GM19468 (cell line): ENCODE results near the gene ARHGAP26.

Source experiments
- ATAC-seq: cut with Tn5 transposase; IDR thresholded peaks from one replicate; pipeline ENCODE4 v1.9.1; 2021; ENCODE audit warnings: mild to moderate bottlenecking, moderate library complexity, moderate number of reproducible peaks; ENCODE audit not compliant: unreplicated experiment; ENCODE audit errors: extremely low read depth

The ARHGAP26 gene

GRCh38 chr5:142826093-142826492 is 55.9 kb downstream of the ARHGAP26 start:
- ATAC-seq = no peak

DNA sequence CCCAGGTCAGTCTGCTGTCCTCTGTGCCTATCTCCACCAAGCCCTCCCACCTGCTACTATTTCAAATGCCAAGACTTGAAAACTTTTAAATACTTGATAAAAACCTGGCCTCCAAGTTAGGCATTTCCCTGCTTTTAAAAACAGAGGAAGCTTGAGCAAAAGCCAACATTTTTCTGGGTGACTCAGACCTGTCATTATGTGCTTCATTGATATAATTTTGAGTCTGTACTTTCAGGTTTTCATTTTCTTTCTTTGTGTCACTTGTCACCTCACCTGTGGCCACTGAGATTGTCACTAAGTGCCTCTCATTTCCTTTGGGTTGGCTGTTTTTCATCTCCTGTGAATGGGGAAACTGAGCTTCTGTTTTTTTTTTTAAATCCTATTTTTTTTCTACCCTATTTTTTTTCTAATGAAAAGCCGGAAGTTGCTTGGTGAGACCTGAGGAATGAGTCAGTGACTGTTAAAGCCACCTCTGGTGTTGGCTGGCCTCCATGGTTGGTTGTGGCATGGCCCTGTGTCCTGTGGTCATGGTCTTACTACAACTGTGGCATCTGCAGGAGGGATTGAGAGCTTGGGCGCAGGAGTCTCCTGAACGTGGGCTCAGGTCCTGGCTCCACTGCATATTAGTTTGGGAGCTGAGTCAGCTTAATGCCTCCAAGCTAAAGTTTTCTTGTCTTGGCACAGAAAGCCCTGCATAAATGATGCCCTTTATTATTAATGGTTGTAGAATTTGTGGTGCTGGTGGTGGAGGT is 56.7 kb downstream of the ARHGAP26 start:
- no peak for ATAC-seq

- no peak for ATAC-seq
These were observed 57.9 kb downstream of the ARHGAP26 start for GRCh38 chr5:142827934-142828576.

DNA sequence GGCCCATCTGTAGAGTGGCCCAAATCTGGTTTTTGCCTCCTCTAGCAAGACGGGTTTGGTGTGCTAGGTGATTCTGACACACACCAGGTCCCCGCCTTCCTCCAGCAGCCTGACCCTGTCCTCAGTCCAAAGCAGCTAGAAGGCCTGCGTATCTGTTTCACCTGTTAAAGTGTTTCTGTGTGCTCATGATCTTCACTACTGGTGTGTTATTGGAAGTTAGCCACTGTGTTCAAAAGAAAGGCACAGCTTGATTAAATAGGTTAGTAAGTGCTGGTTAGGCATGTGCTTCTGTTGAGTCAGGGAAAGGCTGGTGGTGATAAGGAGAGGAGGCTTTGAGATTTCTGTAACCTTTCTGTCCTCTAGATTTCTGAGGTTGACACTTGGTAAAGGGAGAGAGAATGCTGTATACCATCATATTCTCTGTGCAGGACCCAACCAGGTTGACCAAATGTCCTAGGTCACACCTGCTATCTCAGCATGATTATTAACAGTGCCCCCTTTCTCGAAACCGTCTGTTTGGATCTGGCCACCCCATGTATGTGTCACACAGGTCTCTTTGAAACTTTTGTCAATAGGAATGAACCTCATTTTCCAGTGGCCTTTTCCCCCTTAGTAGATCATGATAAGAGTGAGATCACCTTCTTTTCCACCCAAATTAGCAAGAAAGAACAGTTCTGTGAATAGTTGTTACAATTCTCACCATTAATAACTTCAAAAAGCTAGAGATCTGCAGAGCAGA is 58.8 kb downstream of the ARHGAP26 start:
- ATAC-seq = no peak

DNA sequence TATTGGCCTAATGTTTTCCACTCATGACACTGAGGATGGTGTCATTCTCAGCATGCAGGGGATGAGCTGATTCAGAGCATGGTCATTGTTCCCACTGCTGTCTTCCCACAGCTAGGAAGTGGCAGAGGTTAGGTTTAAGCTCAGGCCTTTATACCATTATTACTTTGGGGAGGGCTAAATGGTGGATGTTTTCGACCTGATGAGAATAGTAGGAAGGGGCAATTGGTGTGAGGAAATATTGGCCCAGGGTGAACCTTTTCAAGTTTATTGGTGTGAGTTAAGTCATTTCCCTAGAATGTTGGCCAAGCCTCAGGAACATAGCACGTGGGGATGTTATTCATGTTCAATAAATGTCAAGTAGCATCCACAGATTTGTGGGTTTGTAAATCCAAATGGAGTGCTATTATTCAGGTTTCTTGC is 59.6 kb downstream of the ARHGAP26 start:
- no peak for ATAC-seq

- ATAC-seq = no peak
These were observed 60.2 kb downstream of the ARHGAP26 start for GRCh38 chr5:142830241-142831008.

DNA sequence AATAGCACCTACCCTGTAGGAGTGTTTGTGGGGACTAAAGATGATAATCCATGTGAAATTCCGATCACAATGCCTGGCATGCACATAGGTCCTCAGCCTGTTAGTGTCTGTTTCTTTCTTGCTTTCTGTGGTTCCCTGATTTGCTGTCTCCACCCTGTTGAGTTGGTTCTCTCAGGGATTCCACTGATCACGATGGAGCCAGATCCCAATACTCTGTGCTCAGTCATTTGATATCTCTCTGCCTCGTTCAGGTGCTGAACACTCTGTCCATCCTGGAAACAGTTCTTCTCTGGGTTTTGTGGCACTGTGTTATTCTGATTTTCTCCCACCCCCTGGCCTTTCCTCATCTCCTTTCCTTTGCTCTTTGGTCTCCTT is 60.8 kb downstream of the ARHGAP26 start:
- ATAC-seq = no peak

GRCh38 chr5:142832263-142832662 is 62.1 kb downstream of the ARHGAP26 start:
- ATAC-seq = no peak

GRCh38 chr5:142833517-142834449 is 63.6 kb downstream of the ARHGAP26 start:
- ATAC-seq = no peak

DNA sequence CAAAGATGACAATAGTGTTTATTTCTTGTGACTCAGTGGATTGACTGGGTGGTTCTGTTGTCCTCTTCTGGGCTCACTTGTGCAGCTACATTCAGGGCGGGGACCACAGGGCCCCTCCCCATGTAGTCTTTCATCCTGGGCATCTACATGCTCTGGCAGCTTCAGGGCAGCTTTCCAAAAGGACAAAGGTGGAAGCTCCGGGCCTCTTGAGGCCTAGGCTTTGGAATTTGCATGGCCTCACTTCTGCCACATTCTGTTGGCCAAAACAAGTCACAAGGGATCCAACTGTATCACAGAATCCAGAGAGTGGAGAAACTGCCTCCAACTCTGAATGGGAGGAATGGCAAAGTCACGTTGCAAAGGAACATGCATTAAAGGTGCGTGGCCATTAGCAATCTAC is 64.3 kb downstream of the ARHGAP26 start:
- ATAC-seq = no peak

DNA sequence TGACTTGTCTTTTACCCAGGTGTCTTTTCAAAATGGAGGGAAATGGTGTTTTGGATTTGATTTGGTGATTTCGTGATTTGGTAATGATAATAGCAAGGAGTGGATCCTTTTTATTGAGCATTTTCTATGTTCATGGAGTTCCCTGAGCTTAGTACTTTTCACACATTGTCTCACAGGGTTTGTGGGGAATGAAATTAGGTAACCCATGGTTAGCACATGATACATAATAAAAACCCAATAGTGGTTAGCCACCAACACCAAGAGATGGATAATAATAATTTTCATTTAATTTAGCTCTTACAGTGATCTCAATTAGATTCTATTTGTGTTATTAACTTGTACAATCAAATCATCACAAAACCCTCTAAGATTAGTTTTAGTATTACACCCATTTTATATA is 65.4 kb downstream of the ARHGAP26 start:
- no peak for ATAC-seq

GRCh38 chr5:142836048-142836447 is 65.9 kb downstream of the ARHGAP26 start:
- ATAC-seq = no peak

DNA sequence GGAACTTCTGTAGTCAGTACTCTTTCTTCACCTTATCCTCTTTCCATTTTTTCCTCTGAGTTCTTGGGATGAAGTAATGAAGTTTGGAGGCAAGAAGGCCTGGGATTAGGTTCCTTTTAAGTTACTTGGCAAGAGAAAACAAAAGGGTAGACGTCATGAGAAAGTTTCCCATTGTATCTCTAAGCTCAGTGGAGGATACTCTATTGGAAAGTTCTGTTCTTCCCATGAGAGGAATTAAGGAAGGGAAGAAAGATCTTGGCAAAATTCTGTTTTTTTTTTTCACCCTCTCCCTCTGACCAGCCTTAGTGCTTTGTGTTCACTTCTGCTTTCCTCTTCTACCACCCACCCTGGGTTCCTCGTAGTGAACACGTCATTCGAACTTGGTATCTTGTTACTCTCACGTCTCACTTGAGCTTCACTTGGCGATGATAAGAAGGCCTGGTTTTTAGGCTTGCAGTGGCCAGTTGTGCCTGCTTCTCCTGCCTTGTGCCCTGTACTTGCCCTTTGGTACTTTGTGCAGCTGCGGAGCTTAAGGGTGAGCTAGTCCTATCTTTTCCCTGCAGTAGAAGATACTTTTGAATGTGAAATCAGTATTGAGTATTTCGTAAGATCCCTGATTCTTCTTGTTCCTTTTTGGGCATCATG is 67.0 kb downstream of the ARHGAP26 start:
- no peak for ATAC-seq

DNA sequence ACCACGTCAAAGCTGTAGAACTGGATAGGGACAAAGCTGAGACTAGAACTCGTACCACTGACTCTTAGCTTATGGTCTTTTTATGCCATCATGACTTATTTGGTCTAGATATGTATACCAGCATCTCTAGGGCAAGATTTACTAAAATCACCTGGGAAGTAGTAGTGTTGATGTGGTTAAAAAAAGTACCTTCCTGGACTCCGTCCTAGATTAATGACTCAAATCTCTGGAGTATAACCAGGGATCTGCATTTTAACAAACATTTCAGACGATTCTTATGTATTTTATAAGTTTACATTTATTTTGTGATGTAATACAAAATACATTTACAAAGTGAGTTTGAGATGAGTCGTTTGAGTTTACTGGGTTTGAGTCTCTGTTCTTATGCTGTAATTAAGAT is 68.7 kb downstream of the ARHGAP26 start:
- ATAC-seq = no peak

GRCh38 chr5:142839711-142840346 is 69.7 kb downstream of the ARHGAP26 start:
- no peak for ATAC-seq

- no peak for ATAC-seq
These were observed 70.4 kb downstream of the ARHGAP26 start for GRCh38 chr5:142840575-142840974.

GRCh38 chr5:142841511-142842265 is 71.5 kb downstream of the ARHGAP26 start:
- ATAC-seq = no peak
